T-helper 1 cell (primary cell): ENCODE measurements around the gene CALY.

Source experiments
- DNase-seq, 5 donors: peaks; one replicate each; pipeline ENCODE4 v3.0.0-alpha.2; 2012 to 2020

CALY gene

GRCh38 chr10:133282846-133283390, 53.8 kb downstream of the CALY start:
- DNase-seq = no peak

- DNase-seq = no peak
These were observed 54.9 kb downstream of the CALY start for GRCh38 chr10:133281628-133282372.

GRCh38 chr10:133281084-133281483, 55.6 kb downstream of the CALY start:
- DNase-seq = no peak

- no peak for DNase-seq
These were observed 56.2 kb downstream of the CALY start for GRCh38 chr10:133280391-133281059.

GRCh38 chr10:133279326-133280226, 57.1 kb downstream of the CALY start:
- DNase-seq = no peak

GRCh38 chr10:133278577-133279265, 58.0 kb downstream of the CALY start:
- peak; percentile 47 to 80 (median 52) for DNase-seq

DNA sequence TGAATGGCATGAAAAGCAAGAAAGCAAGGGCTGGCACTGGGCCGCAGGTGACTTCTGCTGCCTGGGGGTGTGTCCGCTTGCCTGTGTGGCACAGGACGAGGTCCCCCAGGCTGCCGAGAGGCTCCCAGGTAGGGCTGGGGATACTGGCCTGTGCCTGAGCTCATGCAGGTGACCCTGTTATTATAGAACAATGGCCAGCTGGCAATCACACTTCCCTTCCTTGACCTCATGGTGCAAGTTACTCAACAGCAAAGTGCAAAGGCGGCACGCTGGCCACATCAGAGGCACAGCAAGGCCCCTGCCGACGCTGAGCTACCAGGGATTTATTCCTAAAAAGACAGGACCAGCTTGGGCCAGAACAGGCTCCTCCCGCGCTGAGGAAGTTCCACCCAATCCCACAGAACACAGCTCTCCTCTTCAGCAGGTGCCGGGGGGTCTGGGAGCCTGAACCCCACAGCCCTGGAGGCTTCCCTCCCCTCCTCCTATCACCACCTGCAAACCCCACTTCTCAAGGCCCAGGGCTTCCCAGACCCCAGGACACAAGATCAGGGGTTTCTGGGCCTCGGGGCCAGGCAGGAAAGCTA, 58.6 kb downstream of the CALY start:
- no peak for DNase-seq

- DNase-seq = no peak
These were observed 59.3 kb downstream of the CALY start for GRCh38 chr10:133277277-133277992.

GRCh38 chr10:133276435-133277201, 60.1 kb downstream of the CALY start, which contains the start of gene ADAM8:
Gene ADAM8 (minus strand): TSS chr10:133276868. CDS start chr10:133276817, 51 bp downstream.
- DNase-seq = peak; percentile 44 to 70 (median 60)

GRCh38 chr10:133276100-133276434, 60.6 kb downstream of the CALY start:
- DNase-seq = no peak

DNA sequence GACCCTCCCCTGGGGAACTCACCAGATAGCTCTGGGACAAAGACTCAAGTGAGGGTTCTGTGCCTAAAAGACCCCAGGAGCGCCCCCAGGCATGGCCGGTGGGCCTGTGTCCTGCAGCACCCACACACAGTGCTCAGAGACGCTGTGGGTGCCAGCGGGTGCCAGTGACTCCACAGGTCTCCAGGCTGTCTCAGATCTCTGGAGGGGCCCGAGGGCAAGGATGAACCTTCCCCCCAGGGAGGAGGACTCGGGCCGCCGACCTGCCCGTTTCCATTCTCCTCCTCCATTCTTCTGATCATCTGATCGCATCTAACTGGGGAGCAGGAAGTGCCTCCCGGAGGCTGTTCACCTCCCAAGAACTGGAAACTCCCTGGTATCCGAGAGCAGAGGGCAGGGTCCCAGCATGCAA, 61.0 kb downstream of the CALY start:
- peak in 2 of 5 donors; percentile 30 to 58 for DNase-seq

DNA sequence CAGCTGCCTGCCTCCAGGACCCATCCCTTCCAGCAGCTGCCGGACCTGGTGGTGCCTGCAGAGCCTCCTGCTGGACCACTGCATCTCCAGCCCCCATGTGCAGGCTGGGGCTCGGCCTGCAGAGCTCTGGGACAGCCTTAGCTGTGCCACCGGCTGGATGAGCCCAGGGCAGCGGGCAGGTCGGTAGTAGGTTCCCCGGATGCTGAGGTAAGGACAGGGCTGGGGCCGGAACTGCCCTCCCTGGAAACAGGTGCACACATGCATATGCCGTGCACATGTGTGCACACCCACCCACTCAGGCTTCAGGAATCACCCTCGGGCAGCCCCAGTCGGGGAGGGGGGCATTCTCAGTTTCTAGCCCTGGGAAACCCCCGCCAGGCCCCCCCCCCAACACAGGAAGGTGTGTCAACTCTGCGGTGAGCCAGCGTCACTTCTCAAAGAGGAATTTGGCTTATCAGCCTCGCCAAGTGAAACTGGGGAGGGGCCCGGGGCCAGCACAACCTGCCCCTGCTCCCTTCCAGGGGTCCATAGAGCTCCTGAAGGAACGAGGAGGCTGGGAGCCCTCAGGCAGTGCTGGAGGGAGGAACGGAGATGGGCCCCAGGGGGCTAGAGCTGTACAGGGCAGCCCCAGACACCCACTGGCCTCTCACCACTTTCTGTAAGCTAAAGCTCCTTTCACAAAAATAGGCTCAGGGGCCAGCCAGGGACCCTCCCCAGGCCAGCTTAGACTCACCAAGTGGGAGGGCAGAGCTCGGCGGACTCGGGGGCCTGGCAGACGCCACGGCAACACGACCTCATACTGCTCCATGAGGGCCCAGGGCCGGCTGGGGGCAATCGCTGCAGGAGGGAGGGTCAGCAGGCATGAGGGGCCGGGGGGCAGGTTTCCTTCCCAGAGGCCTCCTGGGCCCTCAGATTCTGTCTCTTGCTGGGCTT, 61.7 kb downstream of the CALY start:
- DNase-seq = peak; percentile 73 to 83 (median 78)
